ENCODE results near the gene IQCE. TPM values are rescaled to one million over a fixed set of nuclear protein-coding genes. Genes with fewer than 3 reads are reported as not detected.

The IQCE gene
- total RNA-seq, 1 experiment from 2014 or later, result 13.4 TPM

GRCh38 chr7:2515424-2516193 is 43.2 kb upstream of the IQCE start:
- Histone ChIP-seq H3K4me3 (ENCODE audit: low read depth, low read length) (no peak overlapping the region), H3K4me1 (peaks cover 25% of the 10 kb centered on the region), H3K27me3 (replicated peaks; ENCODE audit: control insufficient read depth, insufficient read depth, low read length) (no peaks in the 10 kb centered on the region), H3K9me3 (no peaks in the 10 kb centered on the region), H3K36me3 (ENCODE audit: control insufficient read depth, insufficient read depth, low read length) (no peaks in the 10 kb centered on the region)
- Mint-ChIP-seq H3K36me3 (ENCODE audit: insufficient read depth, unreplicated experiment) (peaks cover 14% of the 10 kb centered on the region), H3K27me3 (ENCODE audit: insufficient read depth, unreplicated experiment) (no peaks in the 10 kb centered on the region), H3K9me3 (ENCODE audit: unreplicated experiment) (no peaks in the 10 kb centered on the region), H3K27ac (ENCODE audit: unreplicated experiment) (no peak overlapping the region), H3K4me3 (ENCODE audit: unreplicated experiment) (no peak overlapping the region), H3K4me1 (ENCODE audit: low read depth, unreplicated experiment) (no peaks in the 10 kb centered on the region)
- BruUV-seq (replicated peaks), result no TSS peak
- POLR2A ChIA-PET, result no interaction called here
- CTCF ChIA-PET, result no interaction called here
- TF ChIP-seq CTCF (IDR thresholded peaks at IDR 0.05; ENCODE audit: insufficient read depth in 1 of 2, low read depth in 1 of 2, low read length in 1 of 2, severe bottlenecking in 1 of 2, unreplicated experiment in 1 of 2), result no peak
- intact Hi-C loops (cut with micrococcal nuclease; ENCODE audit: unreplicated experiment), result no loop called here
- no peak for DNase-seq

- Histone ChIP-seq H3K9me3 (no peaks in the 10 kb centered on the region), H3K36me3 (ENCODE audit: control insufficient read depth, insufficient read depth, low read length) (no peaks in the 10 kb centered on the region), H3K4me3 (ENCODE audit: low read depth, low read length) (no peak overlapping the region), H3K4me1 (peaks cover 23% of the 10 kb centered on the region), H3K27me3 (replicated peaks; ENCODE audit: control insufficient read depth, insufficient read depth, low read length) (no peaks in the 10 kb centered on the region)
- intact Hi-C loops (cut with micrococcal nuclease; ENCODE audit: unreplicated experiment), result no loop called here
- H3K9me3 Mint-ChIP-seq (ENCODE audit: unreplicated experiment), result no peaks in the 10 kb centered on the region
- no TSS peak for BruUV-seq (replicated peaks)
- ChIA-PET CTCF (no interaction called here), POLR2A (no interaction called here)
- H3K4me3 Mint-ChIP-seq (ENCODE audit: unreplicated experiment), result no peak overlapping the region
- no peaks in the 10 kb centered on the region for H3K4me1 Mint-ChIP-seq (ENCODE audit: low read depth, unreplicated experiment)
- TF ChIP-seq CTCF (IDR thresholded peaks at IDR 0.05; ENCODE audit: insufficient read depth in 1 of 2, low read depth in 1 of 2, low read length in 1 of 2, severe bottlenecking in 1 of 2, unreplicated experiment in 1 of 2), result no peak
- H3K36me3 Mint-ChIP-seq (ENCODE audit: insufficient read depth, unreplicated experiment), result peaks cover 14% of the 10 kb centered on the region
- no peaks in the 10 kb centered on the region for H3K27me3 Mint-ChIP-seq (ENCODE audit: insufficient read depth, unreplicated experiment)
- H3K27ac Mint-ChIP-seq (ENCODE audit: unreplicated experiment), result no peak overlapping the region
- no peak for DNase-seq
Observed at GRCh38 chr7:2516194-2516555, 42.6 kb upstream of the IQCE start.

GRCh38 chr7:2517026-2517425 is 41.8 kb upstream of the IQCE start:
- Mint-ChIP-seq H3K4me3 (ENCODE audit: unreplicated experiment) (no peak overlapping the region), H3K27ac (ENCODE audit: unreplicated experiment) (no peak overlapping the region), H3K36me3 (ENCODE audit: insufficient read depth, unreplicated experiment) (peaks cover 14% of the 10 kb centered on the region), H3K27me3 (ENCODE audit: insufficient read depth, unreplicated experiment) (no peaks in the 10 kb centered on the region), H3K4me1 (ENCODE audit: low read depth, unreplicated experiment) (peaks cover 5% of the 10 kb centered on the region), H3K9me3 (ENCODE audit: unreplicated experiment) (no peaks in the 10 kb centered on the region)
- DNase-seq, result no peak
- H3K27me3 ChIP-seq (replicated peaks; ENCODE audit: control insufficient read depth, insufficient read depth, low read length), result no peaks in the 10 kb centered on the region
- ChIA-PET CTCF (interaction anchor here (0.6 kb wide), 2 partner anchors 38 to 624 kb away, joined by 3 read pairs; no protein-coding TSS in a partner anchor), POLR2A (no interaction called here)
- TF ChIP-seq CTCF (IDR thresholded peaks at IDR 0.05; ENCODE audit: insufficient read depth in 1 of 2, low read depth in 1 of 2, low read length in 1 of 2, severe bottlenecking in 1 of 2, unreplicated experiment in 1 of 2), result no peak
- intact Hi-C loops (cut with micrococcal nuclease; ENCODE audit: unreplicated experiment), result no loop called here
- no peak overlapping the region for H3K4me3 ChIP-seq (ENCODE audit: low read depth, low read length)
- no peaks in the 10 kb centered on the region for H3K9me3 ChIP-seq
- no TSS peak for BruUV-seq (replicated peaks)
- no peaks in the 10 kb centered on the region for H3K36me3 ChIP-seq (ENCODE audit: control insufficient read depth, insufficient read depth, low read length)
- peaks cover 18% of the 10 kb centered on the region for H3K4me1 ChIP-seq

All from Caco-2 (cell line).